Prostate gland (tissue), 2 donors: ENCODE data around the gene ADARB2.

ENCODE experiments used
- CTCF ChIP-seq, 4 experiments: fragments of 200-600 bp in 2 of 4; fragments of 450-650 bp in 2 of 4; sonication (generic) in 2 of 4; IDR thresholded peaks; 1 replicate in 3 of 4; 2 replicates in 1 of 4; pipeline ENCODE4 v1.5.1; 2016 to 2019; ENCODE audit warnings: antibody characterized with exemption in 4 of 4, mild to moderate bottlenecking in 2 of 4, moderate library complexity in 2 of 4
- POLR2A ChIP-seq: fragments of 450-650 bp; IDR thresholded peaks from one replicate; pipeline ENCODE4 v1.6.1; 2016; ENCODE audit warnings: antibody characterized with exemption, mild to moderate bottlenecking
- POLR2AphosphoS5 ChIP-seq: sonication (generic); formaldehyde crosslinking; IDR thresholded peaks from one replicate; pipeline ENCODE4 v1.6.1; 2017; ENCODE audit warnings: antibody characterized with exemption

DNA sequence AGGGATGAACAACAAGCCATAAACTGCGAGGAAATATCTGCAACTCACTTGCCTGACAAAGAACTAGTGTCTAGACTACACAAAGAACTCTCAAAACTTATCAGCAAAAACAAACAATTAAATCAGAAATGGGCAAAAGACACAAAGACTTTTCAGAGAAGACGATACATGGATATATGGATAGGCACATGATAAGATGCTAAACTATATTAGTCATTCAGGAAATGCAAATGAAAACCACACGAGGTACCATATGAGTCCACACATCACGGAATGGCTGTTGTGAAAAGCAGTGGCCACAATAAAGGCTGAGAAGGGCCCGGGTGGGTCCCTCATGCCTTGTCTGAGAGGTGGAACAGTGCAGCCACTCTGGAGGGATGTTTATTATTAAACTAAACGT, 413.4 kb downstream of the ADARB2 start:
- no peak for TF ChIP-seq POLR2A
- TF ChIP-seq CTCF (IDR thresholded peaks at IDR 0.05) = no peak
- TF ChIP-seq POLR2AphosphoS5 = no peak
